ES-I3 (cell line): ENCODE results near the gene YOD1.

ENCODE experiments used
- H3K36me3 ChIP-seq: 2 replicates; pipeline ENCODE4 v1.6.1; 2013; ENCODE audit warnings: mild to moderate bottlenecking, low read length, control low read depth, moderate library complexity; ENCODE audit not compliant: insufficient read depth
- H3K4me1 ChIP-seq: 2 replicates; pipeline ENCODE4 v1.6.1; 2013; ENCODE audit warnings: mild to moderate bottlenecking, control low read depth, low read length; ENCODE audit not compliant: insufficient read depth
- H3K9ac ChIP-seq: 2 replicates; pipeline ENCODE4 v1.6.1; 2013; ENCODE audit warnings: low read depth, mild to moderate bottlenecking, low read length, moderate library complexity
- H3K9me3 ChIP-seq: 2 replicates; pipeline ENCODE4 v1.6.1; 2013; ENCODE audit warnings: mild to moderate bottlenecking, low read length, moderate library complexity; ENCODE audit not compliant: control insufficient read depth, insufficient read depth

Gene YOD1

GRCh38 chr1:207020709-207021107 lies 30.3 kb downstream of the YOD1 start:
- Histone ChIP-seq H3K4me1 (peaks cover 7% of the 10 kb centered on the region), H3K9ac (no peak overlapping the region), H3K36me3 (no peaks in the 10 kb centered on the region), H3K9me3 (no peaks in the 10 kb centered on the region)

- Histone ChIP-seq H3K36me3 (no peaks in the 10 kb centered on the region), H3K9me3 (no peaks in the 10 kb centered on the region), H3K9ac (no peak overlapping the region), H3K4me1 (peaks cover 2% of the 10 kb centered on the region)
These were observed 30.8 kb downstream of the YOD1 start for GRCh38 chr1:207020065-207020708.

- no peaks in the 10 kb centered on the region for H3K9me3 ChIP-seq
- H3K36me3 ChIP-seq, result no peaks in the 10 kb centered on the region
- H3K9ac ChIP-seq, result no peak overlapping the region
- H3K4me1 ChIP-seq, result no peaks in the 10 kb centered on the region
These were observed 31.3 kb downstream of the YOD1 start for GRCh38 chr1:207019661-207020060.

- no peaks in the 10 kb centered on the region for H3K36me3 ChIP-seq
- H3K4me1 ChIP-seq, result no peaks in the 10 kb centered on the region
- no peak overlapping the region for H3K9ac ChIP-seq
- no peaks in the 10 kb centered on the region for H3K9me3 ChIP-seq
These were observed 31.8 kb downstream of the YOD1 start for GRCh38 chr1:207019161-207019560.

GRCh38 chr1:207018707-207019106 lies 32.3 kb downstream of the YOD1 start:
- H3K36me3 ChIP-seq, result no peaks in the 10 kb centered on the region
- H3K9ac ChIP-seq, result no peak overlapping the region
- H3K9me3 ChIP-seq, result no peaks in the 10 kb centered on the region
- H3K4me1 ChIP-seq, result no peaks in the 10 kb centered on the region

DNA sequence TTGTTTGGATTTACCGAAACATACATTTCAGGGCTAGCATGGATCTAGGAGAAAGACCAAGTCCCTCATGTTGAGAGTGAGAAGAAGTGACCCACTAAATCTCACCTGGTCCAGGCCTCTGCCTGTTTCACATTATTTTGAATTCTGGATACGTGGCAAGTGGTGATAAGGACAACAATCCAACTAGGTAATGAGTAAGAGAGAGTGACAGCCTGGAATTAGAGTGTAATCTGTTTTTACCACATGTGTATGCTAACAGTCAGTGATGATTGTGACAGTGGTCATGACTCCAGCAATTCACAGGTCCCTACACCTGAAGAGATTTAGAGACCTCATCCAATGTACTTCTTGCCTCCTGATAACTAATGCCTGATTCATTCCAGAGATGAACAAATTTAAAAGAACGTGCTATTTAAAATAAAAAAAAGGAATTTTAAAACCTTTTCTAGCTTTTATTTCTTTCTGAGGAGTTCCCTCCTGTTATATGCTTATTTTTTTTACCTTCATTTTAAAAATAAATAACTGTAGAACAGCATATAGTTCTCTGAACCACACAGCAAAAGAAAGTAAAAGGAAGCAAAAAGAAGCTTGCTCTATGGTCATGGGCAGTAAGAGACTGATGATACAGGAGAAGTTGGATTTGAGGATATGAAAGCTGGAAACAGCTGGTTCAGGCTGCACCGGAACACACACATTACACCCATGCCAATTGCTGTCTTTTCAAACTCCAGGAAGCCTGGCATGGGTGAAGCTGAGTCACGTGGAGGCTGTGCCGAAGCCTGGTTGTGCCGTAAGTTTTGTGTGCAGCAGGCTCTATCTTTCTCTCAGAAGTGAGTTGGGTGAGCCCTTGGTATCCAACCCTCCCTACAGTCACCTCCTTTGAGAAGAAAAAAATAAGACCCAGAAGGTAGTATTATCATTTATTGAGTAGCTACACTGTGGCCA lies 33.1 kb downstream of the YOD1 start:
- Histone ChIP-seq H3K4me1 (no peaks in the 10 kb centered on the region), H3K9ac (no peak overlapping the region), H3K36me3 (no peaks in the 10 kb centered on the region), H3K9me3 (no peaks in the 10 kb centered on the region)

DNA sequence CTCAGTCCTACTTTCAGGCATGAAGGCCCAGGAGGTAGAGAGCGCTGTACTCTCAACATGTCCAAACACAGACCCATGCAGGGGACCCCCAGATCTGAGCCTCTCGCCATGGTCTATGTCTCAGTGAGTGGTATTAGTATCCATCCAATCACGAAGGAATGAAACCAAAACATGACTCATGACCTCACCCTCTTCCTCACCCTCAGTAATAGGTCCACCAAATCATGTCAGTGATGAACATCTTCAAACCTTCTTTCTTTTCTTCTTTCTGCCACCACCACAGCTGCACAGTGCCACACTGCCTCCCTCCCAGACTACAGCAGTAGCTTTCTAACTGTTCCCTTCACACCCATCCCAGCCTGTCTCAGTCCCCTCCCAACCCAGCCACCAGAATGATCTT lies 35.2 kb downstream of the YOD1 start:
- Histone ChIP-seq H3K9me3 (no peaks in the 10 kb centered on the region), H3K9ac (no peak overlapping the region), H3K36me3 (no peaks in the 10 kb centered on the region), H3K4me1 (no peaks in the 10 kb centered on the region)

DNA sequence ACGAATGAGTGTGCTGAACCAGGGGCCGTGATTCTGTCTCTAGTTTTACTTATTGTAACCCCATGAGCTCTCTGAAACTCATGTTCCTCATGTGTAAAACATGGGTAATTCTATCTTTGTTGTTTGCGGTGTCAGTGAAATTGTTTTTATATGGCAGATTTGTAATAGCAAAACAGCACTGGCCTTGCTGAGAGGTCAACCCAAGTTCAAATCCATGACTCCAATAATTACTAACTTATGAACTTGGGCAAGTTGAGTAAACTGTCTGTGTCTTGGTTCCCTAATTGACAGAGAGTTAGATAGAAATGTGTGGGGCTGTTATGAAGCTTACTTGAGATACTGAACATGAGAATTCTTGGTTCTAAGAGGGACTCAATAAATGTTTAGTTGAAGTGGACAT lies 36.3 kb downstream of the YOD1 start:
- Histone ChIP-seq H3K4me1 (no peaks in the 10 kb centered on the region), H3K9me3 (no peaks in the 10 kb centered on the region), H3K9ac (no peak overlapping the region), H3K36me3 (no peaks in the 10 kb centered on the region)

DNA sequence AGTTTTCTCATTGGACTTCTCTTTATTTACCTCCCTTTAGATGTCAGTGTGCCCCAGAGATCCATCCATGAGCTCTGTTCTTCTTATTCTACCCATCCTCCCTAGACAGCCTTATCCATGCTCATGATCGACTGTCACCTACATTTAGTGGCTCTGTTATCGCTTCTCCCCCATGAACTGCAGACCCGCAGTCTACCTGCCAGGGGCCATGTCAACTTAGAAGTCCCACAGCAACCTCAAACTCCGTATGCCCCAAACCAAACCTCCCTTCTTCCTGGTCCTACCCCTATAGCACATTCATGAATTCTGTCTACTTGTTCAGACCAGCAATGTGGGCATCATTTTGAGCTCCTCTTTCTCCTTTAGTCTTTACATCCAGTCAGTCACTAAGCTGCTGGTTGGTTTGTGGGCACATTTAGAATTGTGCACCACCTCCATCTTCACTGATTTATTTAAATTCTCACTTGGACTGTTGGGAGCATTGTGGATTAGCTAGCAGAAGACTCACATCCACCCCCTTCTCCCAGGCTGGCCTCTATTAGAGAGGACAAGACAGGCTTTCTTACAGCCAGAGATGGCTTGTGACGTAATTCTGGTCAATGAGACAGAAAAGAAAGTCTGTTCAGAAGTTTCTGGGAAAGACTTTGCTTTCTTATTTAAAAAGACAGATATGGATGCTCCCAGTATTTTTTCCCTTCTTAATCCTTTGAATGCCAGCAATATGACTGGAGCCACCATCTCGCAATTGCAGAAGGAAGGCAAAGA lies 37.5 kb downstream of the YOD1 start:
- Histone ChIP-seq H3K36me3 (no peaks in the 10 kb centered on the region), H3K9ac (no peak overlapping the region), H3K9me3 (no peaks in the 10 kb centered on the region), H3K4me1 (no peaks in the 10 kb centered on the region)

DNA sequence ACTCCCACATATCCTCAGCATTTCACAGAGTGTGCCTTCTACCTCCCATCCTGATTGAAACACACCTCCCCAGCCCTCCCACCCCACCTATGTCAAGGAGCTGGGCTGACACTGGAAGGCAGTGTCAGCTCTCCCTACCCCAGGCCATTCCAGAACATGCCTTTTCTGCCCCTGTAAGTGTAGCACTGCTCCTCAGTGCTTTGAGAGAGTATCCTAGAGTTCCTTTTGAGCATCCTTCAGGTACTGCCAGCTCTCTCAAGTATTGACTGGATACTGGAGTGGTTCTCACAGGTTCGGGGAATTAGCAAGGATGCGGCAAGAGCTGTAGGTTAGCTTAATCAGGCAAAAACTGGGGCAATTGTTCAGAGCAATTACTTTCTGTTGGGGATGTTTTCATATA lies 40.3 kb downstream of the YOD1 start:
- H3K4me1 ChIP-seq, result no peaks in the 10 kb centered on the region
- no peak overlapping the region for H3K9ac ChIP-seq
- H3K36me3 ChIP-seq, result no peaks in the 10 kb centered on the region
- H3K9me3 ChIP-seq, result no peaks in the 10 kb centered on the region

DNA sequence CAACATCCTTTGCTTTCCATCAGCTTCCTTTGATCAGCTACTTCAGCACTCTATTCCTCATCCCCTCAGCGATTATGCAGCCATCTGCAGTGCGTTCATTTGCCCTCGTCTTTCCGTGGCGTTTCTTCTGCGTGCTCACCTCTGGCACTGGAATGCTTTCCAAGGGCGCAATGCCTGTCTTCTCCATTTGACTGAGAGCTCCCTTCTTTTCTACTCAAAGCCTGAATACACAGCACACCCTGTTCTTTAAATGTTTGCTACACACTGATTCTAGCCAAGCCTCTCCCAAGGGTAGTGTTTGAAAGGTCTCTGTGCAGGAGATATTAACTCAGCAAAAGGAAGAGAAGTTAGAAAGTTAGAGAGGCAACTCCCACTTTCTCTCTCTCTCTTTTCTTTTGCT lies 41.1 kb downstream of the YOD1 start:
- H3K9me3 ChIP-seq, result no peaks in the 10 kb centered on the region
- no peaks in the 10 kb centered on the region for H3K4me1 ChIP-seq
- H3K36me3 ChIP-seq, result no peaks in the 10 kb centered on the region
- H3K9ac ChIP-seq, result no peak overlapping the region

DNA sequence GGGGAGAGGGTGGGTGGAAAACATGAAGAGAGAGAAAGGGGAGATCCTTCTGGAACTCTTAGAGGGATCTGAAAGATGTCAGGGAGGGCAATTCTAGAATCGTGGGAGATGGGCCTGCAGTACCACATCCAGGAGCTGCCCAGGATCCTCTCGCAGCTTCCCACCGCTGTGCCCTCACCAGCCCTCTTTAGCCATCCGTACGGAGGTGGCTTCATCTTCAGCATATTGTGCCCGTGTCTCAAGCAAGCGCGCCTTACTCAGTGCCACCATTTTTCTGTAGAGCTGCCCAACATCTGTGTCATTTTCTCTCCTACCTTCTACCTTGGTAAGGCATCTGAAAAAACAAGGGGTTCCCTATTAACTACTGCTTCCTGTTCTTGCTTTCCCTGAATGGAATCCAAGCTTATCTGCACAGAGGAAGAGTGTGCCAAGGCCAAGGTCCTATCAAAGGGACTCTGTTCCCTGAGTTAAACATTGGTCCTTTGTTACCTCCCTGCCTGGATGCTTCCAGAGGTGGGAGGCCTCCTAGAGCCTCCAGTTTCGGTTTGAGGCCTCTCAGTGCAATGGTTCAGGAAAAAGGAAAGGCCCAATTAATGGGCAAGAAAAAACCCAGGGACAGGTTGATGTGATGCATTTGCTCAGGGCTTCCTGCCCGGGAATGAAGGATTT lies 41.7 kb downstream of the YOD1 start:
- no peak overlapping the region for H3K9ac ChIP-seq
- no peaks in the 10 kb centered on the region for H3K36me3 ChIP-seq
- no peaks in the 10 kb centered on the region for H3K4me1 ChIP-seq
- no peaks in the 10 kb centered on the region for H3K9me3 ChIP-seq

DNA sequence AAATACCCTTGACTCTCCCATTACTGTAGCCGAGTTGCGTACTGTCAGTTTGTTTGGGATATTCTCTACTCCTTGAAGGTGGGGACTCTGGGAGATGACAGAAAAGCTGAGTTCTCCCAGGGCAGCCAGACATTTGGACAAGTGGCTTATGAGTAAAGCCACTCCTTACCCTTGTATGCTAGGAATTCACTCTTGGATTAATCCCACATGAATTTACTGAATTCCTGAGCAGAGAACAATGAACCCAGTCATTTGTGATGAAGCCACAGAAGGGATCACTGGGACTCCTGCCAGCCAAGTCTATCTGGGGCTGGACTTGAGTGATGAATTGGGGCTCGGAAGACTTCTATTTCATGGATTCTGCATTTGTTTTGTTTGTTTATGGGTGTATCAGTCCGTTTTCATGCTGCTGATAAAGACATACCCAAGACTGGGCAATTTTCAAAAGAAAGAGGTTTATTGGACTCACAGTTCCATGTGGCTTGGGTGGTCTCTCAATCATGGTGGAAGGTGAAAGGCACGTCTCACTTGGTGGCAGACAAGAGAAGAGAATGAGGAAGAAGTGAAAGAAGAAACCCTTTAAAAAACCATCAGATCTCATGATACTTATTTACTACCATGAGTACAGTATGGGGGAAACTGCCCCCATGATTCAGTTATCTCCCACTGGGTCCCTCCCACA lies 43.5 kb downstream of the YOD1 start:
- Histone ChIP-seq H3K36me3 (no peaks in the 10 kb centered on the region), H3K9me3 (no peaks in the 10 kb centered on the region), H3K4me1 (no peaks in the 10 kb centered on the region; the same call in 1 of the 2 replicates), H3K9ac (no peak overlapping the region)

GRCh38 chr1:207006914-207007313 lies 44.1 kb downstream of the YOD1 start:
- no peaks in the 10 kb centered on the region for H3K36me3 ChIP-seq
- no peaks in the 10 kb centered on the region; the same call in 1 of the 2 replicates for H3K4me1 ChIP-seq
- no peaks in the 10 kb centered on the region for H3K9me3 ChIP-seq
- no peak overlapping the region for H3K9ac ChIP-seq
